DOHH2 (cell line): ENCODE results near the gene TANC1.

ENCODE experiments used
- EZH2phosphoT487 ChIP-seq: fragments of 200-600 bp; sonication (generic); IDR thresholded peaks from 2 replicates; pipeline ENCODE4 v1.6.1; 2017; ENCODE audit warnings: borderline replicate concordance, mild to moderate bottlenecking, antibody characterized with exemption, low read length, moderate library complexity, mixed read lengths
- TF ChIP-seq, protein P1 (sequence below): fragments of 200-600 bp; sonication (generic); IDR thresholded peaks from one replicate; pipeline ENCODE4 v1.5.1; 2014; ENCODE audit warnings: antibody characterized with exemption, mild to moderate bottlenecking, low read depth, low read length; ENCODE audit not compliant: poor library complexity, severe bottlenecking

DNA sequence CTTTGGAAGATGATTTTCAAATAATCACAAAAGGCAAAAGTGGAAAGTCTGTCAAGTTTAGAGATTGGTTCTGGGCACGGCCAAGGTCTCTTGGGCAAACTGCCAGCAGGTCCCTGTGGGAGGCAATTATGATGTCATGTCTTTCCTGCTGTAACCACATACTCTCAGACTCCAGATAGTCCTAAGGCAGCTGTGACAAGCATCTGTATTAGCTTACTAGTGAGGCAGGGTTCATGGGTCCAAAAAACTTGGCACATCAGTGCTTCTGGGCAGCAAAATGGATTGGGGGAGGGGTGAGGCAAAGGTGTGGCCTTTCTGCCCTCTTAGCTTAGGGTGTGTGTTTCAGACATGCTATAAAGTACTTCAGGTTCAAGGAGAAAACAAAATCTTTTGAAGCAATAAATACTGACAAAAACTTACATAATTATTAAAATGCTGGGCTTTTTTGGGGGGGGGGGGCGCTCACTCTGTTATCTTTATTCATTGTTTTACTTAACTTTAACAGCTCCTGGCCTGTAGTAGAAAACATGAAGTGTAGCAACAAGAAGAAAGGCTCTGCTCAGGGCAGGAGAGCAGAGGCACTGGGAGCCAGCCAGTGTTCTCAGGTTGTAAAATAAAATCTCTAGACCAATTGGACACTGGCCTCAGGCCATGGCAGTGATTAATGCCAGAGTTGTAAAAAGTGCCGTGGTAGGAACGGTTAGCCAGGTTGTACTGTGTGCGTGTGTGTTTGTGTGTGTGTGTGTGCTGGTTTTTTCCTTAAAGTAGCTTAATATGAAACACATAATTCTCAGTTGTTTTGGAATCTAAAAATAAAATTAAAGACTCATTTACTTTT lies 14.3 kb upstream of the TANC1 start:
- TF ChIP-seq, protein P1, sequence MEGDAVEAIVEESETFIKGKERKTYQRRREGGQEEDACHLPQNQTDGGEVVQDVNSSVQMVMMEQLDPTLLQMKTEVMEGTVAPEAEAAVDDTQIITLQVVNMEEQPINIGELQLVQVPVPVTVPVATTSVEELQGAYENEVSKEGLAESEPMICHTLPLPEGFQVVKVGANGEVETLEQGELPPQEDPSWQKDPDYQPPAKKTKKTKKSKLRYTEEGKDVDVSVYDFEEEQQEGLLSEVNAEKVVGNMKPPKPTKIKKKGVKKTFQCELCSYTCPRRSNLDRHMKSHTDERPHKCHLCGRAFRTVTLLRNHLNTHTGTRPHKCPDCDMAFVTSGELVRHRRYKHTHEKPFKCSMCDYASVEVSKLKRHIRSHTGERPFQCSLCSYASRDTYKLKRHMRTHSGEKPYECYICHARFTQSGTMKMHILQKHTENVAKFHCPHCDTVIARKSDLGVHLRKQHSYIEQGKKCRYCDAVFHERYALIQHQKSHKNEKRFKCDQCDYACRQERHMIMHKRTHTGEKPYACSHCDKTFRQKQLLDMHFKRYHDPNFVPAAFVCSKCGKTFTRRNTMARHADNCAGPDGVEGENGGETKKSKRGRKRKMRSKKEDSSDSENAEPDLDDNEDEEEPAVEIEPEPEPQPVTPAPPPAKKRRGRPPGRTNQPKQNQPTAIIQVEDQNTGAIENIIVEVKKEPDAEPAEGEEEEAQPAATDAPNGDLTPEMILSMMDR, result no peak
- no peak for TF ChIP-seq EZH2phosphoT487
